Body of pancreas (tissue), 4 donors: Measurements from ENCODE around the gene FURIN. TPM values are rescaled to one million over a fixed set of nuclear protein-coding genes. Genes with fewer than 3 reads are reported as not detected.

Experiments used
- ATAC-seq: fragments of 150-250 bp; one replicate; pipeline ENCODE4 v1.9.1; 2016
- DNase-seq, 4 donors: peaks; one replicate each; pipeline ENCODE4 v3.0.0-alpha.2; 2019
- H3K27ac ChIP-seq, 4 donors: fragments of 200-600 bp; sonication (generic); 1 replicate in 3 of 4; 2 replicates in 1 of 4; pipeline versions ENCODE4 v1.5.1 to v1.6.1; 2016 to 2019; ENCODE audit warnings: mild to moderate bottlenecking in 1 of 4, mixed read lengths in 1 of 4, moderate library complexity in 1 of 4
- H3K27me3 ChIP-seq, 2 donors: fragments of 200-600 bp; sonication (generic); one replicate each; pipeline ENCODE4 v1.6.0; 2016; ENCODE audit warnings: mild to moderate bottlenecking in 1 of 2
- H3K36me3 ChIP-seq, 2 donors: fragments of 200-600 bp; sonication (generic); replicated peaks in 1 of 2; 2 replicates each; pipeline ENCODE4 v1.5.1; 2016; ENCODE audit warnings: low read depth in 2 of 2; ENCODE audit not compliant: insufficient read depth in 1 of 2
- H3K4me1 ChIP-seq: fragments of 200-600 bp; sonication (generic); one replicate; pipeline ENCODE4 v1.6.0; 2016
- H3K4me3 ChIP-seq, 2 donors: fragments of 200-600 bp; sonication (generic); 1 replicate in 1 of 2; 2 replicates in 1 of 2; pipeline ENCODE4 v1.5.1; 2016 to 2019
- H3K9me3 ChIP-seq, 3 donors: fragments of 200-600 bp; sonication (generic); 1 replicate in 2 of 3; 2 replicates in 1 of 3; pipeline ENCODE4 v1.5.1; 2016
- CTCF ChIP-seq, 7 experiments: fragments of 450-650 bp in 4 of 7; fragments of 200-600 bp in 3 of 7; sonication (generic) in 3 of 7; IDR thresholded peaks; one replicate each; pipeline ENCODE4 v1.5.1; 2016 to 2019; ENCODE audit warnings: antibody characterized with exemption in 7 of 7
- POLR2A ChIP-seq, 3 donors: fragments of 450-650 bp; IDR thresholded peaks; one replicate each; pipeline ENCODE4 v1.6.1; 2016; ENCODE audit warnings: antibody characterized with exemption in 3 of 3, mild to moderate bottlenecking in 2 of 3
- WGBS, 2 donors: methylation state at CpG; one replicate each; pipeline ENCODE4 v1.1.5; 2017; 5-methylcytosine and 5-hydroxymethylcytosine counted together
- intact Hi-C: fragments of 100-400 bp; cut with DNase I; formaldehyde crosslinking; loops from one replicate; pipeline ENCODE4 v1.15.1; 2023
- total RNA-seq, 2 donors: library from RNA; depleted of rRNA; stranded (reverse); fragments of >200 nt; gene quantifications; one replicate each; pipeline ENCODE4 v1.1.0, GENCODE V29; 2016

The FURIN gene
- total RNA-seq, 2 donors from 2014 or later: 88.0 to 112 TPM

DNA sequence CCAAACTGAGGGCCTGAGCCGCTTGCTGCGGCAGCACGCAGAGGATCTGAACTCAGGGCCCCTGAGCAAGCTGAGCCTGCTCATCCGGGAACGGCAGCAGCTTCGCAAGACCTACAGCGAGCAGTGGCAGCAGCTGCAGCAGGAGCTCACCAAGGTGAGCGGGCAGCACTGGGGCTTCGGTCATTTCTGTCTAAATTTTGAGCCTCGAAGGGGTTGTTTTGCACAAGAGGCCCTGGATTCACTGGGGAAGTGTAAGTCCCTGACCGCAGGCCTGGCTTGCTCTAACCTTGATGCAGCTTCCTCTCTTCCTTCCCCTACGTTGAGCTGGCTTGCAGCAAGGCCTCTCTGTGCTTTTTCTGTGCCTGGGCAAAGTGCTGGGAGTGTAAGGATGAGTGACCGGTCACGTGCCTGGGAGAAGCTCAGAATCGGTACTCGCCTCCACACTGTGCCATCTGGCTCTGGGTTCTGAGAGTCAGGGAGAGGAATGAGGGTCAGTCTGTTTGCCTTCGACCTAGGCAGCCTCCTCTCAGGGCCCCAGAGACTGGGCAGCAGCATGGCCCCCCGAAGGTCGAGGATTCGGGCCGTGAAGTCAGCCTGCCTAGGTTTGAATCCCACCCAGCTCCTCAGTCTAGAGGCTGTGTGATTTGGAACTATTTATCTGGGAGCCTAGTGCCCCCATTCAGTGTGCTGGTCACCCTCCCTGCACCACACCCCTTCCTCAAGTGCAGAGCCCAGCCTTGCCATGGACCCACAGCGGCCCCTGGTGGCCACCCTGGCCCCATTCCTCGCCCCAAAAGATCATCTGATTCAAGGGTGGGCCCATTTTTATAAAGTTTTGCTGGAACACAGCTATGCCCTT, 17.3 kb downstream of the FURIN start:
- Histone ChIP-seq H3K27ac (peak overlapping the region in 3 of 4 donors; percentile 68 to 92 (median 80)), H3K27me3 (no peaks in the 10 kb centered on the region), H3K36me3 (no peaks in the 10 kb centered on the region), H3K9me3 (no peaks in the 10 kb centered on the region), H3K4me1 (peaks cover 47% of the 10 kb centered on the region), H3K4me3 (no peak overlapping the region)
- peak; percentile 51 for ATAC-seq
- WGBS, 2 donors: 56 to 60% methylated on average over 14 to 23 of the region's 23 CpGs
- peak; percentile 70 to 79 (median 74) for DNase-seq
- intact Hi-C loops: loop anchor here (5.0 to 10.0 kb wide), 2 partner anchors 171 to 238 kb away; partner anchors contain the start of gene BLM
- TF ChIP-seq CTCF (IDR thresholded peaks at IDR 0.05) (peak; percentile 93 to 98 (median 96)), POLR2A (IDR thresholded peaks at IDR 0.05) (peak in 2 of 3 donors; percentile 4 to 21)

GRCh38 chr15:90886291-90886614, 17.9 kb downstream of the FURIN start:
- 12 to 18% methylated on average over 5 of the region's 5 CpGs for WGBS, 2 donors
- Histone ChIP-seq H3K36me3 (no peaks in the 10 kb centered on the region), H3K27ac (no peak overlapping the region)

GRCh38 chr15:90887037-90887481, 18.7 kb downstream of the FURIN start:
- DNase-seq (no peak), ATAC-seq (no peak)
- Histone ChIP-seq H3K27me3 (no peaks in the 10 kb centered on the region), H3K36me3 (no peaks in the 10 kb centered on the region), H3K27ac (no peak overlapping the region), H3K4me1 (peaks cover 44% of the 10 kb centered on the region), H3K4me3 (no peak overlapping the region), H3K9me3 (no peaks in the 10 kb centered on the region)
- 33 to 80% methylated on average over 2 to 13 of the region's 13 CpGs for WGBS, 2 donors
- intact Hi-C loops: loop anchor here (5.0 to 10.0 kb wide), 2 partner anchors 172 to 240 kb away; partner anchors contain the start of gene BLM
- no peak for TF ChIP-seq POLR2A (IDR thresholded peaks at IDR 0.05)
- no peak for TF ChIP-seq CTCF (IDR thresholded peaks at IDR 0.05)

More at GRCh38 chr15:90886291-90886614, 17.9 kb downstream of the FURIN start:
- intact Hi-C loops: loop anchor here (5.0 to 10.0 kb wide), 2 partner anchors 171 to 239 kb away; partner anchors contain the start of gene BLM
- Histone ChIP-seq H3K4me3 (no peak overlapping the region), H3K27me3 (no peaks in the 10 kb centered on the region), H3K4me1 (peaks cover 47% of the 10 kb centered on the region), H3K9me3 (no peaks in the 10 kb centered on the region)
- no peak for DNase-seq
- no peak for ATAC-seq
- TF ChIP-seq POLR2A (IDR thresholded peaks at IDR 0.05) (no peak), CTCF (IDR thresholded peaks at IDR 0.05) (no peak)

DNA sequence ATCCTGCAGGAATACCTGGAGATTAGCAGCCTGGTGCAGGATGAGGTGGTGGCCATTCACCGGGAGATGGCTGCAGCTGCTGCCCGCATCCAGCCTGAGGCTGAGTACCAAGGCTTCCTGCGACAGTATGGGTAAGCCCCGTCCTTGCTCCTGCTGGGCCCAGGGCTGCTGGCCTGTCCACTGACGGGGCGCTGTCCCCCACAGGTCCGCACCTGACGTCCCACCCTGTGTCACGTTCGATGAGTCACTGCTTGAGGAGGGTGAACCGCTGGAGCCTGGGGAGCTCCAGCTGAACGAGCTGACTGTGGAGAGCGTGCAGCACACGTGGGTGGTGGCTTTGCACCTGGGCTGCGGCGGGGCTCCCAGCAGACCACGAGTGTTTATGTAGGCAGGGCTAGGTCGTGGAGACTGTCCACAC, 20.9 kb downstream of the FURIN start:
- Histone ChIP-seq H3K27ac (no peak overlapping the region), H3K36me3 (no peaks in the 10 kb centered on the region), H3K9me3 (no peaks in the 10 kb centered on the region), H3K4me1 (peaks cover 21% of the 10 kb centered on the region), H3K4me3 (no peak overlapping the region), H3K27me3 (no peaks in the 10 kb centered on the region)
- ATAC-seq (no peak), DNase-seq (no peak)
- 79 to 91% methylated on average over 10 to 18 of the region's 18 CpGs for WGBS, 2 donors
- TF ChIP-seq CTCF (IDR thresholded peaks at IDR 0.05) (no peak), POLR2A (IDR thresholded peaks at IDR 0.05) (no peak)
- intact Hi-C loops: loop anchor here (5.0 to 10.0 kb wide), 2 partner anchors 175 to 242 kb away; partner anchors contain the start of gene BLM
